Adrenal gland (tissue), 5 donors: ENCODE measurements around the gene KCNH1.

ENCODE experiments used
- POLR2A ChIP-seq, 2 donors: fragments of 450-650 bp; IDR thresholded peaks; one replicate each; pipeline ENCODE4 v1.6.1; 2017; ENCODE audit warnings: antibody characterized with exemption in 2 of 2, mild to moderate bottlenecking in 2 of 2, moderate library complexity in 1 of 2
- TF ChIP-seq, protein P1 (sequence below), 6 experiments: fragments of 450-650 bp in 4 of 6; fragments of 200-600 bp in 2 of 6; sonication (generic) in 1 of 6; IDR thresholded peaks; 1 replicate in 5 of 6; 2 replicates in 1 of 6; pipeline versions ENCODE4 v1.5.1 to v1.8.0; 2016 to 2021; ENCODE audit warnings: antibody characterized with exemption in 6 of 6, mild to moderate bottlenecking in 2 of 6, moderate library complexity in 1 of 6
- donor health status: DM: no; HTN: no; CAD: no.

- TF ChIP-seq, protein P1, sequence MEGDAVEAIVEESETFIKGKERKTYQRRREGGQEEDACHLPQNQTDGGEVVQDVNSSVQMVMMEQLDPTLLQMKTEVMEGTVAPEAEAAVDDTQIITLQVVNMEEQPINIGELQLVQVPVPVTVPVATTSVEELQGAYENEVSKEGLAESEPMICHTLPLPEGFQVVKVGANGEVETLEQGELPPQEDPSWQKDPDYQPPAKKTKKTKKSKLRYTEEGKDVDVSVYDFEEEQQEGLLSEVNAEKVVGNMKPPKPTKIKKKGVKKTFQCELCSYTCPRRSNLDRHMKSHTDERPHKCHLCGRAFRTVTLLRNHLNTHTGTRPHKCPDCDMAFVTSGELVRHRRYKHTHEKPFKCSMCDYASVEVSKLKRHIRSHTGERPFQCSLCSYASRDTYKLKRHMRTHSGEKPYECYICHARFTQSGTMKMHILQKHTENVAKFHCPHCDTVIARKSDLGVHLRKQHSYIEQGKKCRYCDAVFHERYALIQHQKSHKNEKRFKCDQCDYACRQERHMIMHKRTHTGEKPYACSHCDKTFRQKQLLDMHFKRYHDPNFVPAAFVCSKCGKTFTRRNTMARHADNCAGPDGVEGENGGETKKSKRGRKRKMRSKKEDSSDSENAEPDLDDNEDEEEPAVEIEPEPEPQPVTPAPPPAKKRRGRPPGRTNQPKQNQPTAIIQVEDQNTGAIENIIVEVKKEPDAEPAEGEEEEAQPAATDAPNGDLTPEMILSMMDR (IDR thresholded peaks at IDR 0.05), result no peak
- TF ChIP-seq POLR2A (IDR thresholded peaks at IDR 0.05), result no peak
These were observed 41.0 kb downstream of the KCNH1 start for GRCh38 chr1:211092955-211093354.
